ENCODE measurements around the gene MEIKIN.

DNA sequence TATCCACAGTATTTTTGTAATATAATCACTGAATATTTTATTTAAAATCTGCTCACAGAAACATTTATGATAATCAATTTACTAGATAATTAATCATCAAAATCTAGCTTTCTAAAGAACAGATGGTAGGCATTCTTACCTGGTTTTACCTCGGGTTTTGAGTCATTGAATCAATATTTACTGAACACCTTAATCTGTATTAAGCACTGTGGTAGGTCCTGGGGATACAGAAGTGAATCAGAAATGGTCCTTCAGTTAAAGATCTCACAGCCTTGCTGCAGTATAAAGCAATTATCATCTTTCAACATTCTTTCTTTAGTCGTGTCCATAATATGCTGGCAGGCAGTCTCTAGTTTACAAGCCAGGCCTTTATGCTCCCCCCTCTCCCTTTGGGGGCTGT, 2.0 kb upstream of the MEIKIN start:
- no peak for TF ChIP-seq CTCF (IDR thresholded peaks at IDR 0.05)
- no peak for TF ChIP-seq POLR2AphosphoS5 (IDR thresholded peaks at IDR 0.05)
- TF ChIP-seq POLR2A (IDR thresholded peaks at IDR 0.05) = no peak
